Measurements from ENCODE around the gene PLEKHA6. TPM values are rescaled to one million over a fixed set of nuclear protein-coding genes. Genes with fewer than 3 reads are reported as not detected.

Gene PLEKHA6
- total and polyA plus RNA-seq, 2 experiments from 2014 or later, result 2.8 to 6.2 TPM

GRCh38 chr1:204169858-204170257 is 189.9 kb downstream of the PLEKHA6 start:
- Mint-ChIP-seq H3K9me3 (peaks cover 38% of the 10 kb centered on the region), H3K4me1 (no peaks in the 10 kb centered on the region), H3K27ac (no peak overlapping the region), H3K36me3 (ENCODE audit: low read depth) (peaks cover 8% of the 10 kb centered on the region; the same call in 2 of the 3 replicates), H3K27me3 (ENCODE audit: insufficient read depth, low read depth, poor library complexity) (peaks cover 6% of the 10 kb centered on the region), H3K4me3 (no peak overlapping the region)
- H3K27me3 ChIP-seq (ENCODE audit: insufficient read depth), result no peaks in the 10 kb centered on the region
- no peaks in the 10 kb centered on the region for H3F3A ChIP-seq (replicated peaks; ENCODE audit: low read depth)
- H3K79me2 ChIP-seq (replicated peaks; ENCODE audit: insufficient read depth), result no peaks in the 10 kb centered on the region
- H3K4me3 ChIP-seq, result no peak overlapping the region
- 0 out of 2 replicates have a peak, but pooled peaks cover 5% of the 10 kb centered on the region for H3K9me2 ChIP-seq (ENCODE audit: insufficient read depth)
- TF ChIP-seq JUNB (IDR thresholded peaks at IDR 0.05; ENCODE audit: unreplicated experiment), result no peak
- no peaks in the 10 kb centered on the region for H4K20me1 ChIP-seq (replicated peaks; ENCODE audit: insufficient read depth)
- no peaks in the 10 kb centered on the region for H3K4me1 ChIP-seq (ENCODE audit: insufficient read depth)
- DNase-seq (ENCODE audit: low spot score) (peak; percentile 59), ATAC-seq (no peak)
- 0 out of 2 replicates have a peak, but pooled peaks cover 5% of the 10 kb centered on the region for H3K36me3 ChIP-seq (ENCODE audit: insufficient read depth)
- H2AFZ ChIP-seq, result no peak overlapping the region
- H3K4me2 ChIP-seq, result no peak overlapping the region
- no peak overlapping the region for H3K27ac ChIP-seq (ENCODE audit: low read depth)

Small RNA genes lying within 50 kb of the gene (small RNA-seq; reads per million reads assigned to genes)
- gene AL606489.2 (ENCODE audit: low replicate concordance), result not detected

Other genes starting within 250 kb of the PLEKHA6 start
- 18.9 and 26.2 TPM in 2 replicates for gene ETNK2, start 207.9 kb downstream of the PLEKHA6 start, total RNA-seq (2014; rRNA removed; shearing (Covaris generic))
- 7.6 and 9.0 TPM in 2 replicates for gene ETNK2, start 207.9 kb downstream of the PLEKHA6 start, polyA plus RNA-seq (2016; fragmentation: Nextera tagmentation; extraction: Ambion mirVana)
- gene REN, start 193.6 kb downstream of the PLEKHA6 start, total RNA-seq (2014; rRNA removed; shearing (Covaris generic)), result not detected in 2 replicates
- not detected in 2 replicates for gene REN, start 193.6 kb downstream of the PLEKHA6 start, polyA plus RNA-seq (2016; fragmentation: Nextera tagmentation; extraction: Ambion mirVana)
- gene KISS1, start 163.4 kb downstream of the PLEKHA6 start, total RNA-seq (2014; rRNA removed; shearing (Covaris generic)), result 0.70 TPM in 1 of 2 replicates, not detected in the other
- not detected in 2 replicates for gene KISS1, start 163.4 kb downstream of the PLEKHA6 start, polyA plus RNA-seq (2016; fragmentation: Nextera tagmentation; extraction: Ambion mirVana)
- gene GOLT1A, start 145.9 kb downstream of the PLEKHA6 start, total RNA-seq (2014; rRNA removed; shearing (Covaris generic)), result 3.0 and 7.0 TPM in 2 replicates
- 7.2 and 10.7 TPM in 2 replicates for gene GOLT1A, start 145.9 kb downstream of the PLEKHA6 start, polyA plus RNA-seq (2016; fragmentation: Nextera tagmentation; extraction: Ambion mirVana)
- 58.4 and 64.3 TPM in 2 replicates for gene PPP1R15B, start 51.9 kb upstream of the PLEKHA6 start, total RNA-seq (2014; rRNA removed; shearing (Covaris generic))
- 16.3 and 17.3 TPM in 2 replicates for gene PPP1R15B, start 51.9 kb upstream of the PLEKHA6 start, polyA plus RNA-seq (2016; fragmentation: Nextera tagmentation; extraction: Ambion mirVana)
- gene PIK3C2B, start 134.9 kb upstream of the PLEKHA6 start, total RNA-seq (2014; rRNA removed; shearing (Covaris generic)), result 17.4 and 19.0 TPM in 2 replicates
- 4.8 TPM in 2 replicates for gene PIK3C2B, start 134.9 kb upstream of the PLEKHA6 start, polyA plus RNA-seq (2016; fragmentation: Nextera tagmentation; extraction: Ambion mirVana)
- 56.1 and 63.9 TPM in 2 replicates for gene MDM4, start 156.5 kb upstream of the PLEKHA6 start, total RNA-seq (2014; rRNA removed; shearing (Covaris generic))
- 22.7 and 24.8 TPM in 2 replicates for gene MDM4, start 156.5 kb upstream of the PLEKHA6 start, polyA plus RNA-seq (2016; fragmentation: Nextera tagmentation; extraction: Ambion mirVana)

Data from GM23338 (cell line).